ENCODE results near the gene COQ7.

- no peak for TF ChIP-seq CTCF (conservative IDR thresholded peaks at IDR 0.05; ENCODE audit: low read depth in 2 of 2)
- no peak for TF ChIP-seq POLR2AphosphoS5 (IDR thresholded peaks at IDR 0.05; ENCODE audit: low read depth)
- TF ChIP-seq JUNB (IDR thresholded peaks at IDR 0.05; ENCODE audit: unreplicated experiment) = no peak
- TF ChIP-seq EZH2 (IDR thresholded peaks at IDR 0.05; ENCODE audit: low read depth, unreplicated experiment) = no peak
- TF ChIP-seq EZH2phosphoT487 (IDR thresholded peaks at IDR 0.05; ENCODE audit: unreplicated experiment) = no peak
- TF ChIP-seq ETS1 (IDR thresholded peaks at IDR 0.05) = no peak
- no peak for TF ChIP-seq REST (IDR thresholded peaks at IDR 0.05; ENCODE audit: unreplicated experiment)
- TF ChIP-seq CREB1 (CRISPR knock-in tag; IDR thresholded peaks at IDR 0.05; ENCODE audit: low read depth) = no peak
- no peak for TF ChIP-seq STAT1 (IDR thresholded peaks at IDR 0.05; ENCODE audit: unreplicated experiment)
Measured at GRCh38 chr16:19083670-19084069, 16.3 kb downstream of the COQ7 start.

All from GM23338 (cell line).